HepG2 (cell line): ENCODE measurements around the gene USP10. TPM values are rescaled to one million over a fixed set of nuclear protein-coding genes. Genes with fewer than 3 reads are reported as not detected.

Experiments used
- ATAC-seq: fragments of 200-7000 bp; cut with Tn5 transposase; 3 replicates; pipeline ENCODE4 v1.9.1; 2020; ENCODE audit warnings: mild to moderate bottlenecking, moderate library complexity
- BruUV-seq: library from RNA; stranded (reverse); fragments of 400-500 nt; replicated peaks from 2 replicates; lab custom pipeline; 2021; lab: Mats Ljungman, UMichigan
- CTCF ChIA-PET: fragments of 300-600 bp; formaldehyde crosslinking; extraction: SDS; loops from one replicate; lab custom pipeline; 2021; ENCODE audit warnings: low total read pairs, inconsistent platforms, low intra/inter-chr PET ratio; lab: Yijun Ruan, JAX
- POLR2A ChIA-PET: fragments of 350-600 bp; sonication (Branson Sonifier 250); formaldehyde crosslinking; loops from one replicate; lab custom pipeline; 2020; ENCODE audit warnings: antibody characterized with exemption, inconsistent platforms; lab: Yijun Ruan, JAX
- DNase-seq: peaks from one replicate; pipeline ENCODE4 v3.0.0-alpha.2; 2015; ENCODE audit warnings: low spot score
- FAIRE-seq: peaks from 3 replicates; lab custom pipeline; 2011; peaks lifted over from hg19 to GRCh38; lab: Jason Lieb, UNC
- H2AFZ ChIP-seq: one replicate; pipeline ENCODE4 v1.6.1; 2011; ENCODE audit warnings: low read length, inconsistent platforms
- H3K27ac ChIP-seq: fragments of 300-600 bp; 3 replicates; pipeline ENCODE4 v1.8.0; 2011; ENCODE audit warnings: mixed run types, mild to moderate bottlenecking, mixed read lengths, low read length, inconsistent platforms; ENCODE audit not compliant: insufficient read depth; ENCODE audit errors: extremely low read length
- H3K27me3 ChIP-seq, 2 experiments: fragments of 200-600 bp in 1 of 2; 2 replicates in 1 of 2; 3 replicates in 1 of 2; pipeline versions ENCODE4 v1.6.0 to v1.8.0; 2011; ENCODE audit warnings: low read length in 2 of 2, mild to moderate bottlenecking in 2 of 2, moderate library complexity in 2 of 2, inconsistent platforms in 1 of 2; ENCODE audit not compliant: insufficient read depth in 2 of 2, control insufficient read depth in 1 of 2
- H3K36me3 ChIP-seq, 2 experiments: fragments of 200-600 bp in 1 of 2; replicated peaks in 1 of 2; 2 replicates in 1 of 2; 3 replicates in 1 of 2; pipeline versions ENCODE4 v1.5.1 to v1.8.0; 2011; ENCODE audit warnings: low read length in 2 of 2, inconsistent platforms in 1 of 2; ENCODE audit not compliant: insufficient read depth in 2 of 2, control insufficient read depth in 1 of 2
- H3K4me1 ChIP-seq: 2 replicates; pipeline ENCODE4 v1.5.1; 2012; ENCODE audit warnings: low read length, inconsistent platforms; ENCODE audit not compliant: insufficient read depth
- H3K4me2 ChIP-seq: 2 replicates; pipeline ENCODE4 v1.6.0; 2011; ENCODE audit warnings: low read depth, low read length, inconsistent platforms
- H3K4me3 ChIP-seq, 3 experiments: fragments of 200-600 bp in 1 of 3; sonication (generic), shearing (Covaris generic) in 1 of 3; replicated peaks in 1 of 3; 2 replicates each; pipeline ENCODE4 v1.5.1; 2011 to 2016; ENCODE audit warnings: low read length in 3 of 3, inconsistent platforms in 2 of 3, low read depth in 2 of 3, mild to moderate bottlenecking in 2 of 3, control low read depth in 1 of 3, mixed read lengths in 1 of 3; ENCODE audit not compliant: insufficient read depth in 1 of 3
- H3K79me2 ChIP-seq: one replicate; pipeline ENCODE4 v1.6.1; 2011; ENCODE audit warnings: low read length, inconsistent platforms; ENCODE audit not compliant: insufficient read depth
- H3K9ac ChIP-seq: 2 replicates; pipeline ENCODE4 v1.6.0; 2011; ENCODE audit warnings: mild to moderate bottlenecking, low read depth, low read length, inconsistent platforms; ENCODE audit not compliant: insufficient read depth
- H3K9me3 ChIP-seq: 2 replicates; pipeline ENCODE4 v1.5.1; 2012; ENCODE audit warnings: mild to moderate bottlenecking, low read length
- H4K20me1 ChIP-seq: 2 replicates; pipeline ENCODE4 v1.6.0; 2011; ENCODE audit warnings: inconsistent platforms, mild to moderate bottlenecking, low read length, moderate library complexity; ENCODE audit not compliant: insufficient read depth
- ATF7 ChIP-seq, 2 experiments: fragments of 450-650 bp in 1 of 2; sonication (generic) in 1 of 2; formaldehyde crosslinking in 1 of 2; IDR thresholded peaks; 2 replicates each; pipeline versions ENCODE4 v1.4.0 to v1.6.1; 2016 to 2020; ENCODE audit warnings: antibody characterized with exemption in 1 of 2, mild to moderate bottlenecking in 1 of 2, missing genetic modification reagents in 1 of 2
- CEBPB ChIP-seq: IDR thresholded peaks from 2 replicates; pipeline ENCODE4 v1.6.1; 2011; ENCODE audit warnings: low read depth, low read length, improper control_type of control experiment, borderline replicate concordance
- CEBPG ChIP-seq: IDR thresholded peaks from 2 replicates; pipeline ENCODE4 v1.6.1; 2016
- LCORL ChIP-seq, 2 experiments: fragments of 450-650 bp in 1 of 2; sonication (generic) in 1 of 2; formaldehyde crosslinking in 1 of 2; IDR thresholded peaks; 2 replicates each; pipeline versions ENCODE4 v1.5.0 to v1.6.1; 2017 to 2020; ENCODE audit warnings: antibody characterized with exemption in 1 of 2, missing genetic modification reagents in 1 of 2
- RBAK ChIP-seq: sonication (generic); formaldehyde crosslinking; IDR thresholded peaks from 2 replicates; pipeline ENCODE4 v1.5.1; 2020; ENCODE audit warnings: mild to moderate bottlenecking, missing genetic modification reagents
- ZBTB49 ChIP-seq: sonication (generic); formaldehyde crosslinking; IDR thresholded peaks from 2 replicates; pipeline ENCODE4 v1.4.0; 2020; ENCODE audit warnings: missing genetic modification reagents, borderline replicate concordance
- ZNF460 ChIP-seq: sonication (generic); formaldehyde crosslinking; IDR thresholded peaks from 2 replicates; pipeline ENCODE4 v1.5.1; 2020; ENCODE audit warnings: missing genetic modification reagents, mild to moderate bottlenecking, borderline replicate concordance
- ZNF710 ChIP-seq: sonication (generic); formaldehyde crosslinking; IDR thresholded peaks from 2 replicates; pipeline ENCODE4 v1.5.0; 2020; ENCODE audit warnings: mild to moderate bottlenecking, missing genetic modification reagents, borderline replicate concordance
- ZNF883 ChIP-seq: sonication (generic); formaldehyde crosslinking; IDR thresholded peaks from 2 replicates; pipeline ENCODE4 v1.5.1; 2020; ENCODE audit warnings: mild to moderate bottlenecking, missing genetic modification reagents; ENCODE audit errors: not compliant biosample characterization
- WGBS: methylation state at CpG from one replicate; pipeline ENCODE4 v1.1.6; 2017; ENCODE audit warnings: low lambda C conversion rate; 5-methylcytosine and 5-hydroxymethylcytosine counted together
- in situ Hi-C: cut with HindIII; loops from 2 replicates; pipeline ENCODE4 v1.10.0; 2017; ENCODE audit warnings: low pct_unique_long_range_greater_than_20kb; ENCODE audit not compliant: extremely low pct_ligation_motif_present
- intact Hi-C: fragments of 100-400 bp; cut with micrococcal nuclease; formaldehyde crosslinking; loops from one replicate; pipeline ENCODE4 v1.10.0; 2022; ENCODE audit not compliant: unreplicated experiment
- polyA plus RNA-seq, 8 experiments: library from polyadenylated mRNA; depleted of rRNA in 3 of 8; stranded (reverse) in 7 of 8; unstranded in 1 of 8; fragments of >200 nt; fragmentation: Illumina TruSeq in 4 of 8; extraction: Trizol in 4 of 8; gene quantifications; 2 replicates each; pipeline versions ENCODE4 v1.2.1 to v1.2.3, GENCODE V29; 2011 to 2016; ENCODE audit warnings: low read depth in 4 of 8, missing spikeins in 1 of 8, mixed read lengths in 1 of 8; ENCODE audit not compliant: insufficient read depth in 1 of 8
- total RNA-seq, 5 experiments: library from RNA; depleted of rRNA; stranded (reverse); fragments of >200 nt; fragmentation: Illumina TruSeq; extraction: Trizol; gene quantifications; 2 replicates each; pipeline ENCODE4 v1.2.3, GENCODE V29; 2016; ENCODE audit warnings: low read depth in 1 of 5

Gene USP10
- total and polyA plus RNA-seq, 2 of the 13 experiments (the other 11 are each of a cell fraction or from before 2014, with no cell fraction given): 79.1 to 122 TPM

GRCh38 chr16:84795329-84796053, 95.7 kb downstream of the USP10 start:
- Histone ChIP-seq H4K20me1 (no peaks in the 10 kb centered on the region), H2AFZ (no peak overlapping the region), H3K27ac (no peak overlapping the region), H3K4me3 (no peak overlapping the region), H3K9ac (no peak overlapping the region), H3K79me2 (no peaks in the 10 kb centered on the region)
- POLR2A ChIA-PET: no interaction called here
- TF ChIP-seq ATF7 (IDR thresholded peaks at IDR 0.05) (no peak), ATF7 (CRISPR knock-in tag; IDR thresholded peaks at IDR 0.05) (no peak), CEBPB (peak; percentile 83), ZNF883 (CRISPR knock-in tag) (no peak), ZNF460 (CRISPR knock-in tag) (no peak), CEBPG (CRISPR knock-in tag) (peak; percentile 34; the same call in 1 of the 2 replicates)
- TF ChIP-seq, all 625 proteins: peak for 2
- CTCF ChIA-PET: no interaction called here
- BruUV-seq: no TSS peak
- intact Hi-C loops: no loop called here
- Histone ChIP-seq H3K9me3 (no peaks in the 10 kb centered on the region), H3K4me1 (no peaks in the 10 kb centered on the region), H3K4me2 (no peak overlapping the region), H3K27me3 (no peaks in the 10 kb centered on the region), H3K36me3 (no peaks in the 10 kb centered on the region)
- FAIRE-seq (no peak), ATAC-seq (no peak), DNase-seq (no peak)
- in situ Hi-C loops: loop anchor here (5.0 kb wide), 1 partner anchor 48 kb away; no protein-coding TSS in a partner anchor
- 93% methylated on average over 22 of the region's 22 CpGs for WGBS

GRCh38 chr16:84800158-84800978, 100.6 kb downstream of the USP10 start:
- no peaks in the 10 kb centered on the region for H3K9me3 ChIP-seq
- peaks cover 0 to 10% of the 10 kb centered on the region in 2 experiments; a peak in 1 of 5 replicates for H3K27me3 ChIP-seq
- H4K20me1 ChIP-seq: no peaks in the 10 kb centered on the region
- H3K4me3 ChIP-seq: no peak overlapping the region
- DNase-seq: no peak
- no peak overlapping the region for H3K27ac ChIP-seq
- no peaks in the 10 kb centered on the region for H3K36me3 ChIP-seq
- no peak for FAIRE-seq
- in situ Hi-C loops: no loop called here
- no peak overlapping the region for H2AFZ ChIP-seq
- WGBS: 46% methylated on average over 8 of the region's 8 CpGs
- ChIA-PET POLR2A (no interaction called here), CTCF (no interaction called here)
- H3K9ac ChIP-seq: no peak overlapping the region
- intact Hi-C loops: no loop called here
- H3K79me2 ChIP-seq: no peaks in the 10 kb centered on the region
- no peak for ATAC-seq
- H3K4me1 ChIP-seq: no peaks in the 10 kb centered on the region
- BruUV-seq: no TSS peak
- no peak overlapping the region for H3K4me2 ChIP-seq
- TF ChIP-seq ZBTB49 (no peak), RBAK (peak; percentile 82; the same call in 1 of the 2 replicates), ZNF710 (CRISPR knock-in tag) (no peak), LCORL (IDR thresholded peaks at IDR 0.05) (peak; percentile 97), LCORL (CRISPR knock-in tag; IDR thresholded peaks at IDR 0.05) (no peak)
